Mammary microvascular endothelial cell (primary cell): Measurements from ENCODE around the gene OTOG. TPM values are rescaled to one million over a fixed set of nuclear protein-coding genes. Genes with fewer than 3 reads are reported as not detected.

Source experiments
- total RNA-seq: library from RNA; depleted of rRNA; stranded (reverse); fragments of >200 nt; gene quantifications from 2 replicates; pipeline ENCODE4 v1.2.3, GENCODE V29; 2015

Gene OTOG, protein sequence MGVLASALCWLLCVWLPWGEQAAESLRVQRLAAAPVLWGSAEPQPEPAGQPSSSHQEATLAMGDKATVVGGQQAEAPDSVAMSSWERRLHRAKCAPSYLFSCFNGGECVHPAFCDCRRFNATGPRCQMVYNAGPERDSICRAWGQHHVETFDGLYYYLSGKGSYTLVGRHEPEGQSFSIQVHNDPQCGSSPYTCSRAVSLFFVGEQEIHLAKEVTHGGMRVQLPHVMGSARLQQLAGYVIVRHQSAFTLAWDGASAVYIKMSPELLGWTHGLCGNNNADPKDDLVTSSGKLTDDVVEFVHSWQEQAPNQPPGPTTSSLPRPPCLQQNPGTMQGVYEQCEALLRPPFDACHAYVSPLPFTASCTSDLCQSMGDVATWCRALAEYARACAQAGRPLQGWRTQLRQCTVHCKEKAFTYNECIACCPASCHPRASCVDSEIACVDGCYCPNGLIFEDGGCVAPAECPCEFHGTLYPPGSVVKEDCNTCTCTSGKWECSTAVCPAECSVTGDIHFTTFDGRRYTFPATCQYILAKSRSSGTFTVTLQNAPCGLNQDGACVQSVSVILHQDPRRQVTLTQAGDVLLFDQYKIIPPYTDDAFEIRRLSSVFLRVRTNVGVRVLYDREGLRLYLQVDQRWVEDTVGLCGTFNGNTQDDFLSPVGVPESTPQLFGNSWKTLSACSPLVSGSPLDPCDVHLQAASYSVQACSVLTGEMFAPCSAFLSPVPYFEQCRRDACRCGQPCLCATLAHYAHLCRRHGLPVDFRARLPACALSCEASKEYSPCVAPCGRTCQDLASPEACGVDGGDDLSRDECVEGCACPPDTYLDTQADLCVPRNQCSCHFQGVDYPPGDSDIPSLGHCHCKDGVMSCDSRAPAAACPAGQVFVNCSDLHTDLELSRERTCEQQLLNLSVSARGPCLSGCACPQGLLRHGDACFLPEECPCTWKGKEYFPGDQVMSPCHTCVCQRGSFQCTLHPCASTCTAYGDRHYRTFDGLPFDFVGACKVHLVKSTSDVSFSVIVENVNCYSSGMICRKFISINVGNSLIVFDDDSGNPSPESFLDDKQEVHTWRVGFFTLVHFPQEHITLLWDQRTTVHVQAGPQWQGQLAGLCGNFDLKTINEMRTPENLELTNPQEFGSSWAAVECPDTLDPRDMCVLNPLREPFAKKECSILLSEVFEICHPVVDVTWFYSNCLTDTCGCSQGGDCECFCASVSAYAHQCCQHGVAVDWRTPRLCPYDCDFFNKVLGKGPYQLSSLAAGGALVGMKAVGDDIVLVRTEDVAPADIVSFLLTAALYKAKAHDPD (N-terminal part only)
- not detected in 2 replicates for total RNA-seq

DNA sequence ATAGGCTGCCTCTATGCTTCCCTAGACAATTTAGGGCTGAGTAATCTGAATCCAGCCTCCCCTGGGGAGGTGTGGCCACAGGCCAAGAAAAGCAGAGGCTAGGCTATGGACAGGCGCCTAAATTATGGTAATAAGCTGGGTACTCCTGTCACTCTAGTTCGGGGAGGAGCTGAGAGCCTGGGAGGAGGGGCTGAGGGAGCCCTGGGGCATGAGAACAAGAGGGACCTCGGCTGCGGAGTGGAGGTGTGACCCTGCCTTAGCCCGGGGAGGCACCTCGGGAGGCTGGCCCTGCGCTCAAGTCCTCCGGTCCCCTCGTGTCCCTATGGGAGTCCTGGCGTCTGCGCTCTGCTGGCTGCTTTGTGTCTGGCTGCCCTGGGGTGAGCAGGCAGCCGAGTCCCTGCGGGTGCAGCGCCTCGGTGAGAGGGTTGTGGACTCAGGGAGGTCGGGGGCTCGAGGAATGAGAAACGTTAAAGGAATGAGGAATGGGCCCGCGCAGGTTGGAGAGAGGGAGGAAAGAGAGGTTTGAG, at the start of gene OTOG:
Gene OTOG (plus strand): TSS at position 209 of the 527 bp plus-strand sequence. CDS start 114 bp downstream, at position 323.

DNA sequence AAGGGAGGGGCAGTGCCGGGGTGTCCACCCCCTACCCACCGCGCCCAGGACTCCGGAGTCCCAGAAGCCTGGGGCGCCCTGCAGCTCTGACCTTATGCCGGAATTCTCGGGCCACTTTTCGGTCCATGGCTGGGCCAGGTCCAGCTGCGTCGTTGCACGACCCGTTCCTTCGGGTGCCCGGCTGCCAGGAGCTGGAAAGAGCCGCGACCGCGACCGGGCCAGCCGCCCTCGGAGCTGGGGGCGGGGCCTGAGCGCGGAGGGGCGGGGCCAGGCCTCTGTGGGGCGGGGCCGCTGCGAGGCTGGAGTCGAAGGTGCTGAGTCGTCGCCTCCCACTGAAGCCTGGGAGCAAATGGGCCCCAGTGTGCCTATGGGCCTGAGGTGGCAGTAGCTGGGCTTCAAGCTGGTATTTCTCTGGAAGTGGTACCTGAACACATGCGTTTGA, 2.9 kb upstream of the OTOG start, which contains the start of gene USH1C:
Gene USH1C (minus strand): TSS at position 236 of the 442 bp plus-strand sequence. CDS start 109 bp downstream, at position 127.

Other genes starting within 250 kb of the OTOG start
- gene NCR3LG1, start 195.5 kb upstream of the OTOG start, total RNA-seq: 5.0 and 7.2 TPM in 2 replicates
- 0.30 and 0.67 TPM in 2 replicates for gene KCNJ11, start 158.6 kb upstream of the OTOG start, total RNA-seq
- not detected in 2 replicates for gene ABCC8, start 70.4 kb upstream of the OTOG start, total RNA-seq
- not detected in 2 replicates for gene USH1C, start 2.8 kb upstream of the OTOG start, total RNA-seq
- not detected in 2 replicates for gene MYOD1, start 172.3 kb downstream of the OTOG start, total RNA-seq
- gene KCNC1, start 187.5 kb downstream of the OTOG start, total RNA-seq: not detected in 2 replicates